M059J (cell line): ENCODE results near the gene KIRREL3. TPM values are rescaled to one million over a fixed set of nuclear protein-coding genes. Genes with fewer than 3 reads are reported as not detected.

Source experiments
- DNase-seq: peaks from one replicate; pipeline ENCODE4 v3.0.0-alpha.2; 2012; ENCODE audit warnings: low read depth
- total RNA-seq: library from RNA; depleted of rRNA; stranded (reverse); fragments of >200 nt; shearing (Covaris generic); gene quantifications from 2 replicates; pipeline ENCODE4 v1.2.3, GENCODE V29; 2014

Gene KIRREL3
- total RNA-seq, 1 experiment from 2014 or later, result 9.8 TPM

DNA sequence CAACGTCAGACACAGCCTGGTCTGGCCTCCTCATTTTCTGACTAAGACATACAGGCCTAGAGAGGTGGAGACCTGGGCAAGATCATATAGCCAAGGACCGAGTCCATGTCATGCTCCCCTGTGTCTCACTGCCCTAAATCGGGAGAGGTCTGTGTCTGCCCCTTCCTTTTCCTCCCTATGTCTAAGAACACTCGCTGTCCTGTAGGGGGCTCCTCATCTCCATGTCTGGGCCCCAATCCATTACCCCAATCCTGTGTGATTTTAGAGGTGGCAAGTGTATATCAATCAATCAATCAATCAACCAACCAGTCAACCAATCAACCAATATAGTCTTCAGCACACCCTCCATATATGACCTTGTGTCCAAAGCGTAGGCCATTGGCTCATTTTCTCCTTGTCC is 125.7 kb downstream of the KIRREL3 start:
- DNase-seq, result no peak

DNA sequence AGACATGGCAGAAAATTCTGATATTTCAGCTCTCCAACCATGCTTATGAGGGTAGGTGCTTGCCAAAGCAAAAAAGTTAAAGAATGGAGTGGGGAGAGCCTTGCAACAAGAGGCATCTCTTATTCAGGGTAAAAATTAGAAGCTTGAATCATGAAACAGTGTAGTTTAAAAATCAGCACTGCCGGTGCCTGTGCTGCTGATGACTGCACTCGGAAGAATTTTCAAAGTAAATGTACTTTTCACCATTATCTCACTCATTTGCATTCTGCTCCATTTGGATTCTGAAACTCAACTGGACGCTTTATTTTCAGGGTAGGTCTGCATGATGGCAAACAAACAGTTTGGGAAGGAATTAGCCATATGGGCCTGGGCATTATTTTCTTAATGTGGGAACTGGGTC is 126.3 kb downstream of the KIRREL3 start:
- DNase-seq, result no peak

DNA sequence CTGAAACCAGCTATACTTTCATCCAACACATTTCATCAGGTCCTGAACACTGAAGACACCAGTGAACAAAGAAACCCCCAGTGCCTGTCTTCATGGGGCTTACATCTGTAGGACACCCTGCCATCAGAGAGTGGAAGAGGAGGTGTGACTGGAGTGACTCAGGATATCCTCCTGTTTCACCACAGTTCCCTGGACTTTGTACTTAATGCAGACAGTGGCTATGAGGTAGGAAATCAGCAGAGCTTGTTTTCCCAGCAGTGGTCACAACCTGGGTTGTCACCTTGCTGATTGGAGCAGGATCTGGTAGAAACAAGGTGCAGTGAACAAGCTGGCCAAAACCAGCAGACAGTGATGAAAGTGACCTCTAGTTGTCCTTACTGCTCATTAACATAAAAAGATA is 128.8 kb downstream of the KIRREL3 start:
- no peak for DNase-seq

DNA sequence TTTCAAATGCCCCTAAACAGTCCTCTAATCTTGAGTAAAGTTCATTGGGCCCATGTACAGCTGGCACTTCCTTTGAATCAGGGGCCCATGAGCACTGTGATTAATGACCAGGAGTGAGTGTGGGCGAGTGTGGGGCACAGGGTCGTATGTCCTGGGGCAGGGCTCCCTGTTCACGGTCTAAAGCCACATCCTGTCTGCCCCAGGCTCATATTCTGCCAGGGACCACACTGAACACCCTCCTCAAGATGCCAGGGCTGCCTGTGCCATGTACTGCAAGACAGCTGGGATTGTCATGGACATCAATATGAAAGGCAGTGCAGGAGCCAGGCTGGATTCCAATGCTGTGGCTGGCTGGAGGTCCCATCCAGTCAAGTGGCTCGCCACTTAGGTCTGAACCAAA is 130.5 kb downstream of the KIRREL3 start:
- peak; percentile 71 for DNase-seq

DNA sequence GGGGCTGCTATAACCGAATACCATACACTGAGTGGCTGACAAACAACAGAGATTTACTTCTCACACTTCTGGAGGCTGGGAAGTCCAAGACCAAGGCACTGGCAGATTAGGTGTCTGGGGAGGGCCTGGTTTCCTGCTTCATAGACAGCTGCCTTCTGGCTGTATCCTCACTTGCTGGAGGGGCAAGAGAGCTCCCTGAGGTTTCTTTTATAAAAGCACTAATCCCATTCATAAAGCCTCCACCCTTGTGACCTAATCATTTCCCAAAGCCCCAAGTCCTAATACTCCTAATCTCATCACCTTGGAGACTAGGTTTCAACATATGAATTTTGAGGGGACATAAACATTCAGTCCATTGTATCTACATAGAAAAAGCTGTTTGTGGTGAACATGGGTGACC is 131.8 kb downstream of the KIRREL3 start:
- DNase-seq, result no peak

DNA sequence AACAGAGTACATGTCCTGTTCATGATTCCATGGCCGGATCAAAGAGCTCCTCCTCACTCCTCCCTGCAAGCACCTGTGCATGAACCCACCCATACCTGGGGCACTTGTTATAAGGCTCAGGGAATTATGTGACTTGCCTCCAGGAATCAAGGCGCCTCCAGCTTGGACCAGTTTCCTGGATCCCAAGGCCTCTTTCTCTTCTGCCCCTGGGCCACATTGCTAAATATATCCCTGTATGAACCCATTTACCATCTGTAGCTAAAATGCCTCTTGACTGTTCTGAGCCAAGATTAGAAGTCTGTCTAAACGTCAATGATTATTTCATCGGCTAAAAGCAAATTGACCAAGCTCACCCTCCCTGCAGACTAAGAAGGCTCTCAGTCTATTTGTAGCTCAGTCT is 135.6 kb downstream of the KIRREL3 start:
- DNase-seq, result no peak

DNA sequence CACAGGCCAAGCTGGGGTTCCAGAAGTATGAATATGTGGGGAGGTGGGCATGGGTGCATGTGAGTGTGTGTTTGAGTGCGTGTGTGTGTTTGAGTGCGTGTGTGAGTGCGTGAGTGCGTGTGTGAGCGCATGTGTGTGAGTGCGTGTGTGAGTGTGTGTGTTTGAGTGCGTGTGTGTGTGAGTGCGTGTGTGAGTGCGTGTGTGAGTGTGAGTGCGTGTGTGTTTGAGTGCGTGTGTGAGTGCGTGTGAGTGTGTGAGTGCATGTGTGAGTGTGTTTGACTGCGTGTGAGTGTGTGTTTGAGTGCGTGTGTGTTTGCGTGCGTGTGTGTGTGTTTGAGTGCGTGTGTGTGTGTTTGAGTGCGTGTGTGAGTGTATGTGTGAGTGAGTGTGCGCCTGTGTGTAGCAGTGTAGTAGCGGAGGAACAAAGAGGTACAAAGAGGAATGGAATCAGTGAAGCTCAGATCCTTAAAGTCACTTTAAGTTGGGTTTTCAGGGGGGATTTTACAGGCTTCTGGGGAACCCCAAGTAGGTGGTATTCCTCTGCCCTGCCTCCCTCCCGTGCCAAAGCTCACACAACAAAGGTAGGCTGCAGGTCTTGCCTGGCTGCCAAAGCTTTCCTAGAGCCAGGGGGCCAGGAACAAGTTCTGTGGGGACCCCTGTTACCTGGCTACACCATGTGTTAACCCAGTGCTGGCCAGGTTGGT is 137.1 kb downstream of the KIRREL3 start:
- DNase-seq, result no peak

DNA sequence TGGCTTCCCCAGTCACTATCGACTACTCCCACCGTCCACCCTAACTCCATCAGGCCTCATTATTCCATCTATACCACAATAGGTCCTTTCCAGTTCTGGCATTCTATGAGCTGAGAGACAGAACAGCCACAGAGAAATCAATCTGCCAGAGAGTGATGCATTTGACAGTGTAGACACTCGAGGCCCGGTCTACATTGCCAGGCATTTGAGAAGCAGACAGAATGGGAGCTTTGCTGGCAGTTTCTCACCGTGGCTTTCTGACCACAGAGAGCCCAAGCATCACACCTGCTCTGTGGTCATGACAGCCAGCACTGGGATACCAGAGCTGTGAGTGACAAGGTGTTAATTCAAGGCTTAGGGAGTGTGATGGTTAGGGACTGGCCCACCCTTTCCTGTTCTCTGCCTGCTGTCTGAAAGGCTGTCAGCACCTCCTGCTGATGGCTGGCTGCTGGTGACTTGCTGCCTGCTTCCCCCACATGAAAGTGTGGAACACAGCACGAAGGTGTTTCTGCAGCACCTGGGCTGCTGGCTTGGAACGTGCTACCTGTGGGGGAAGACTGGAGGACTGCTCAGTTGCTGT is 137.8 kb downstream of the KIRREL3 start:
- DNase-seq, result no peak

DNA sequence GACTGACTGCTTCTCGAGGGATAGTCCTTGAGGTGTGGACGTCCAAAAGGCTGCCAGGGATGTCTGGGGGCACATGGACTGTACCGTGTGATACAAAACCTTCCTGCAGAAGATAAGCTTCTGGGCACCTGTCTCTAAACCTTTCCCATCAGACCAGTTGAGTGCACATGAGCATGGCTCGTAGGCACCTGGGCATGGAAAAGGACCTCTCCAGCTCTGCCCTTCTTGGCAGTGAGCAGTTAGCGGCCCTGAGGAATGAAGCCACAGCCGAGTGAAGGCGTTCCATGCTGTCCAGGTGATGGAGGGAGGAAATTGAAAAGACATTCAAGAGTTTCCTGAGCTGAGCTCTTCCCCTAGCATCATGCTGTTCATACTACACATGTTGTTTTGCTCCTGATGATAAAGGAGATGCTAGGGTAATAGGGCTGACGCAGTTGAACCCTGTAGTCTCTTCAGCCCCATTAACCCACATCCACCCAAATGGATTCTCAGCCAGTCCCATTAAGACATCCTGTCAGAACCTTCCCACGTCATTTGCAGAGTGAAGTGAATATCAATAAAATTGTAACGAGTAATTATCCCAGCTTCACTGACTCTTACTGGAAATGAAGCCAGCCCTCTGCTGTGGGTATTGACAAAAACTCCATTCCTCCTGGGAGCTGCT is 138.6 kb downstream of the KIRREL3 start:
- DNase-seq, result no peak

DNA sequence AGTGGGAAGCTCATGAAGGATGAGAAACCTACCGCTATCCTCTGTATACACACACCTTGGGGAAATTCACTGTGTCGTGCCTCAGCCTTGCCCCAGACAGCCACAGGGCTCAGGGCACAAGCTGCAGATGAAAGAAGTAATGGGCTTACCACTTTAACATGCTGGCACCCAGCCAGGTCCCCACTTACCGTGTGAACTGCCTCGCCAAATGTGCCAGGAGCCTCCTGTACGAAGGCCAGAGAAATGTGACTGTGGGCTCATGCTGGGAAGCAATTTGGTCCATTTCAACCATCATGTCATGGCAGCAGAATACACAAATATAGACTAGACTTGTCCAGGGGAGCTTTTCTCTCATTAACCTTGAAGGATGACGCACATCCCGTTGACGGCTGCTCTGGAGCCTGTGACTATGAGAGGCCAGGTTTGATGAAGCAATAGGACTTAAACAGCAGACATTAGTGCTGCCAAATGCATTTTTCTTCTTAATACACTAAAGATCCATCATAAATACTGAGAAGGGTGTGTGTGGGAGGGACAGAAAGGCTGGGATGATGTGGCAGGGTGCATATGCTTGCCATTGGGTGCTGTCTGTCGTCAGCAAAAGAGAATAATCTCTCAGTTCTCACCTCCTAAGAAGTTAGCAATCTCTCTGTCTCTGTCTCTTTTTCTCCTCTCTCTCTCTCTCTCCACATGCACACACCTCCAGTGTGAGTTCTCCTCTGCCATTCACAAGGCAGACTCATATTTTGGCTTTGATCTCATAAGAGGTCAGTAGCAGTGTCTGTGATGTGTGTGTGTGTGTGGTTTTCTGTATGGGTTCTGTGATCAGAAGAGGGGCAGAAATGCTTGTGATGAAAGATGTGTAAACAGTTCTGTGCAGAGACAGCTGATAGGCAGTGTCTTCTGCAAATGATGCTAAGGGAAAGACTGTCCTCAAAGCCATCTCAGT is 142.4 kb downstream of the KIRREL3 start:
- DNase-seq, result no peak

DNA sequence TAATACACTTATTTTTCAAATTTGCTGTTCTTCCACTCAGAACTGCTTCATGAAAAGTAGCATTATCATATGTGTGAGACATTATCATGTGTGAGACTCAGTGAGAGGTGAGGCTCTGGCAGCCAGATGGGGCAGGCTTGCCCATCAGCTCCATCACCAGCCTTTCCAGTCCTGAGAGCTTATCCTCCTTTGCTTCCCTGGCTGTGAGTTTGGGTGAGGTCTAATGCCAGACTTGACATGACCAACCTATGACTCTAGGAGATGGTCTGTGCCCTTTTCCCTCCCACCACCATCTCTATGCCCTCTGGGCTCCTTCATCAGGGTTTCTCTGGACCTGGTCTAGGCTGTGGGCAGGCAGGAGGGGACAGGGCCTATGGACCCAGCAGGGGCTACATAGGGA is 145.0 kb downstream of the KIRREL3 start:
- no peak for DNase-seq

DNA sequence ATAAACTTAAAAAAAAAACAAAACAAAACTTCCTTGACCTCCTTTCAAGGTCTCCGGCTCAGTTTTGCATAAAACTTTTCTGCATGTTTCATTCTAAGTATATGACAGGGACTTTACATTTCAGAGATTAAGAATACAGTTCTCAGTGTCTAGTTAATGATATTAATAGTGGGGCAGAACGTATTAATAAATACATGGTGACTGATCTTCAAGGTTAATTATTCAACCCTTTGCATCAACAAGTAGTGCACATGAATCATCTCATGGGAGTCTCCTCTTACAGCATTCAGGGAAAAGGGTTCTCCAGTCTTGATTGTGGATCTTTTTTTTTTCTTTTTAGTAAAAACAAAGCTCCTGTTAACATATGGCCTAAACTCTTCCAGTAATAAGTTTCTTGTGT is 146.8 kb downstream of the KIRREL3 start:
- no peak for DNase-seq

DNA sequence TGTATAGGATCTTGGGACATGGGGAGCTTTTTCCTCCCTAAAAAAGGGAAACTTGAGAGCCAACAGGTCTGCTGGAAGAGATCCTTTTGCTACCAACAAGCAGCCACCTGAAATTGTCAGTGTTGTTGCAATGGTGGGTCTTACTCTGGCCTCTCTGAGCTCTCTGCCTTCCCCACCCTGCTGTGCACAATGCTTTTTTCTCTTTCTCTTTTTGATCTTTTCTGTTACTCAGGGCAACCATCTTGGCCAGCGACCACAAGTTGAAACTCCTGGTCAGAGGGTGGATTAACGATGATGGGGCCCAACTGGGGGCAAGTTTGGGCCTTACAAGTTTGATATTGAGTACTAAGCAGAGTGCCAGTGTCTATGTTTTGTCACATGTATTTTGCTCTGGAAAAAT is 155.8 kb downstream of the KIRREL3 start:
- no peak for DNase-seq

DNA sequence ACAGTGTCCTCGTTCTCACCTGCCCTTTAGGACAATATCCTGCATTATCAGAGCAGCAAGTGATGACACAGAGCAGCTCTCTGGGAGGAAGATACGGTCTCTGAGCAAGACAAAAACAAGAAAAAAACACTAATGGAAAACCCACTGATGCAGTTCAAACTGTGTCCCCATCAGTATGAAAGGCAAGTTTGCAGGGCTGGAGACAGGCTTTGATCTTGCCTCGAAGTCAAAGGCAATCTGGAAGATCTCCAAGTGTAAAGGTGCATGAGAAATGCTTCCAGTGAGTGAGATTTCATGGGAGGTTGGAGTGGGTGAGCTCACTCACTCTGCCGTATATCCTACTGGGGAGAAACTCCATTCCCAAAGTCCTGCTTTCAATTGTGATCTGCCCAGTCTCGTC is 157.5 kb downstream of the KIRREL3 start:
- no peak for DNase-seq

DNA sequence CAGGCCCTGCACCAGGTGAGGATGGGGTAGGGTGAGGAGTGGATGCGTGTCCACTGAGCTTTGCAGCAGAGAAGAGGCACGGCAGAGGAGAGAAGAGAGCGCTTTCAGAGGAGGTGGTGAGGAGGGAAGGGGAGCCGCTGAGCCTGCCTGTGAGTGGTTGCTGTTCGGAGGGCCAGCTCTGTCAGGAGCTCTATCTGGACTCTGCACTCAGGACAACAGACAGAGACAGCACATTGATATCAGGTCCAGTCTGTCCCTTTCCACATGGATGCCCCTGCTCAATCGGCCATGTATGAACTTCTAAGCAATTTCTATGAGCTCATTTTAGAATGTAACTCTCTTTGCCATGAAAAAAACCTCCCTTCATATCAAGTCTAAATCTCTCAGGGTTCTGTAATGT is 158.6 kb downstream of the KIRREL3 start:
- DNase-seq, result peak; percentile 39

DNA sequence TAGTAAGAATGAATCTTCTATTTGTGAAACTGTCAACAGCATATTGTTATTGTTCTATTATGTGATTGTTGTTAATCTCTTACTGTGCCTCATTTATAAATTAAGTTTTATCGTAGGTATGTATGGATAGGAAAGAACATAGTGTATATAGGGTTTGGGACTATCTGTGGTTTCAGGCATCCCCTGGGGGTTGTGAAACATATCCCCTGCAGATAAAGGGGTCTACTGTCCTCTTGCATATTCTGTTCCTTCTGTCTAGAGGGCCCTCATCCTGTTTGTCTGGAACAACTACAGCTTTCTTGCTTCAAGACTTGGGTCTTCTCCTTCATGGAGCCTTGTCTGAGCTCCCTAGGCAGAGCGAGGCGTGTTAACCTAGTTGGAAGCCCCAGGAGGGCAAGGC is 159.6 kb downstream of the KIRREL3 start:
- DNase-seq, result no peak

DNA sequence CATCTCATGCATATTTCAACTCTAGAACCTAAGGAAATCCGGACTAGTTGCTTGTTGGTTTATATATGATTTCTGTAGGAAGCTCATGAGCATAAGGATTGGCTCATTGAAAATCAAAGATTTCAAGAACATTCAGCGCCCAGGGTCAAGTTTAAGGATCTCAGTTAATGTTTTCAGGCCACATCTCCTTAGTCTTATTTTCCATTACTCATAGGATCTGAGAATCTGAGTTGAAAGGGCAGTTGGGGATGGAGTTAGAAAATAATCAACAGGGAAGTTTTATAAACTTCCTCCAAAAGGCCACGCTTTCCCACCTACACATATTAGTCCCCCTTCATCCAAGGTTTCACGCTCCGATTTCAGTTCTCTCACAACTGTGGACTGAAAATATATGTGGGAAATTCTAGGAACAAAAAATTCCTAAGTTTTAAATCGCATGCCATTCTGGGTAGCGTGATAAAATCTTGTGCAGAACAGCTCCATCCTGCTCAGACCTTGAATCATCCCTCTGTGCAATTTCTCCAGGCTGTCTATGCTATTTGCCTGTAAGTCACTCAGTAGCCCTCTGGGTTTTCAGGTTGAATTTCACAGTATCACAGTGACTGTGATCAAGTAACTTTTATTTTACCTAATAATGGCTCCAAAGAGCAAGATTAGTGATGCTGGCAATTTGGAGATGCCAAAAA is 160.2 kb downstream of the KIRREL3 start:
- DNase-seq, result peak; percentile 25

DNA sequence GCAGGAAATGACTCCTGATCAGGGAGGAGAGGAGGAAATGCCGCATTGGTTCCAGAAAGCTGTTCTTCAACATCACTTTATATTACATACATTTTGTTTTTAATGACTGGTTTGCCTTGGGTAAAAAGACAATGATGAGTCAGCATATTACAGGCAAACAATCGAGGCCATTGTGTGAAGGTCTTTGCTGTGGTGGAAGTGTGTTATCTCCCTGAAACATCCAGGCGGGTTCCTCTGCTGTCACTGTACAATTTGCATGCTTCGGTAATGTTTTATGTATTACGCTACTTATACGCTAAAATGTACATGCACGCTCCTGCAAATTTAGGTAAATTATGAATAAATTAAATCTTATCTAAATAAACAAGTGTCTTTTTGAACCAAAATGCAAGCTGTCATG is 161.1 kb downstream of the KIRREL3 start:
- DNase-seq, result no peak

DNA sequence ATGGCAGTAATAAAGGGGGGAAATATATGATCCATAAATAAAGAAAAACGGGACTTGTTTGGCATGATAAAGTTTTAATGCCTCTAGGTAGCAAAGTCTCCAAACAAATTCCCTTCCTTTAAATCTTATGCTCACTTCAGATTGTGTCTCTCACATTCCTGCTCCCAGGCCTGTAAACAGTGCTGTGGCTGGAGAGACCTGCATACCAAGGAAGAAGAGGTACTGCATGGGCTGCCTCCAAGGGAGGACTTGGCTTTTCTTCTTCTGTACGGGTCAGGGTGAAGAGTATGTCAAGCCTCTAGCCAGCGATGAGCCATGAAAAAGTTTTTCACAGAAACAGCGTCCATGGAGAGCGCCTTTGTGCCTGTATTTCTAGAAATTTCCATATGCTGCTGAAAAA is 161.8 kb downstream of the KIRREL3 start:
- no peak for DNase-seq

DNA sequence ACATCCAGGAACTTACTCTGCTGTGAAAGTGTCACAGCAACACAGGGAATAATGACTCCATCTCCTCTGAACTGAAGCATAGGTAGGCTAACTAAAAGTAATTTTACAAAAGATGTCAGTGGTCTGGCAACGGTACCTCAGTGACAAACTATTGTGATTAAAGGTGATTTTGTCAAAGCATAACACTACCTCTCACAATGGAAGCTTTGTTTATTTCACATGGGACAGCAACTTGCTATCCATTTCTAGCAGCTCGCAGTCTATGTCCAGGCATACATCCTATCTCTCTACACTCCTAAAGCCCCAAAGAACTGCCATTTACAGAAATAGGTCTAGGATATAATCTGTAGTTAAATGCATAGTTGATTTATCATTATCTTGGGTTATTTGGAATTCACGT is 163.0 kb downstream of the KIRREL3 start:
- DNase-seq, result no peak

DNA sequence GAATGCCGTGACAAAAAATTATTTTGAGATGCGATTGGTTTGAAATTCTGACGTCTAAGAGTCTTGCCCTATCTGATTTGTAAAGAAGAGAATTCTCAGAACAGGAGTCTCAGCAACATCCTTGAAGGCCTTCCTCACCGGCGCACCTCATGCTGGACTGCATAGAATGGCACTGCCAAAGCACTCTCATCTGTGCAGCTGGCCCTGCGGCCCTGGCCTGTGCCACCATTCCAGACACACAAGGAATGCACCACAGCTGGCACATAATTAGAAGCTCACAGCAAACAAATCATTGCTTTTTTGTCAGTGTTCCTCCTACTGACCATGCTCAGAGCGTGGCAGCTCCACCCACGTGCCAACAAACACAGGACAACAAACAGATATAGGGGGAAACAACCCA is 166.0 kb downstream of the KIRREL3 start:
- peak; percentile 49 for DNase-seq

DNA sequence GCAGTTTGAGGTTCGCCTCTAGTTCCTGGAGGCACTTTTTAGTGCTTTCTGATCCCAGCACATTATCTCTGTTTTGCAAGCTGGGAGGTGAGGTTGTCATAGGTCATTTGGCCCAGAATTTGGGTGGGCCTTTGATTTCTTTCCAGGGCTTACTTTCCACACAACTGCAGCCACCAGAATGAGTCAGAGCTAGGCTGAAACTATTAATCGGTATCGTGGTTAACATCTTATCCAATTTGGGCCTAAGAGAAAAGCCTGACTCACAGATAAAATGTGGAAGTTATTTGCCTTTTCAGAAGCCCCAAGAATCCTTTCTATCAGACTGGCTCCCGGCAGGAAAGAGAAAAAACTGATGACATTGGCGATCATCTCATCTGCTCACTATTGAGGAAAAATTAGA is 166.4 kb downstream of the KIRREL3 start:
- peak; percentile 93 for DNase-seq
